K562 (cell line): ENCODE measurements around the gene FES. TPM values are rescaled to one million over a fixed set of nuclear protein-coding genes. Genes with fewer than 3 reads are reported as not detected.

Source experiments
- ATF4 ChIP-seq: fragments of 450-650 bp; formaldehyde crosslinking; IDR thresholded peaks from 2 replicates; pipeline ENCODE4 v1.4.0; 2022; ENCODE audit warnings: mild to moderate bottlenecking, moderate library complexity
- BCOR ChIP-seq: fragments of 450-650 bp; IDR thresholded peaks from 2 replicates; pipeline ENCODE4 v1.6.1; 2016
- CCAR2 ChIP-seq: fragments of 200-400 bp; formaldehyde crosslinking; IDR thresholded peaks from 2 replicates; pipeline ENCODE4 v1.6.1; 2017; ENCODE audit warnings: mild to moderate bottlenecking, low read depth, low read length
- CTCF ChIP-seq, 3 experiments: IDR thresholded peaks in 2 of 3; conservative IDR thresholded peaks in 1 of 3; 2 replicates each; pipeline ENCODE4 v1.5.1; 2011 to 2012; ENCODE audit warnings: low read length in 3 of 3, mild to moderate bottlenecking in 3 of 3, control low read depth in 2 of 3, improper control_type of control experiment in 1 of 3, inconsistent platforms in 1 of 3, low read depth in 1 of 3, mixed read lengths in 1 of 3, moderate library complexity in 1 of 3; ENCODE audit not compliant: insufficient read depth in 2 of 3
- E4F1 ChIP-seq: fragments of 250-450 bp; sonication (Bioruptor Pico); IDR thresholded peaks from 2 replicates; pipeline ENCODE4 v1.5.0; 2021; ENCODE audit warnings: mild to moderate bottlenecking, borderline replicate concordance
- ESRRB ChIP-seq: fragments of 250-450 bp; sonication (Bioruptor Pico); IDR thresholded peaks from 2 replicates; pipeline ENCODE4 v1.5.0; 2020; ENCODE audit warnings: mild to moderate bottlenecking, moderate library complexity, borderline replicate concordance
- HOXB6 ChIP-seq: fragments of 250-450 bp; sonication (Bioruptor Pico); IDR thresholded peaks from 2 replicates; pipeline ENCODE4 v1.5.1; 2022; ENCODE audit warnings: mild to moderate bottlenecking, borderline replicate concordance
- HSF4 ChIP-seq: fragments of 250-450 bp; sonication (Bioruptor Pico); IDR thresholded peaks from 2 replicates; pipeline ENCODE4 v2.1.2; 2022; ENCODE audit warnings: mild to moderate bottlenecking, moderate library complexity, borderline replicate concordance
- ILF3 ChIP-seq: fragments of 450-650 bp; IDR thresholded peaks from 2 replicates; pipeline ENCODE4 v1.6.1; 2018; ENCODE audit warnings: antibody characterized with exemption, mild to moderate bottlenecking, moderate library complexity, borderline replicate concordance
- MAZ ChIP-seq, 2 experiments: fragments of 450-650 bp in 1 of 2; sonication (generic) in 1 of 2; formaldehyde crosslinking; IDR thresholded peaks in 1 of 2; conservative IDR thresholded peaks in 1 of 2; 2 replicates each; pipeline versions ENCODE4 v1.4.0 to v1.5.0; 2020; ENCODE audit warnings: mild to moderate bottlenecking in 1 of 2, missing genetic modification reagents in 1 of 2
- PBX2 ChIP-seq, 2 experiments: IDR thresholded peaks in 1 of 2; conservative IDR thresholded peaks in 1 of 2; 2 replicates each; pipeline ENCODE4 v1.6.1; 2016; ENCODE audit warnings: low read depth in 2 of 2, mild to moderate bottlenecking in 1 of 2, missing compliant biosample characterization in 1 of 2, missing genetic modification characterization in 1 of 2, moderate library complexity in 1 of 2
- PHF20 ChIP-seq: fragments of 450-650 bp; IDR thresholded peaks from 2 replicates; pipeline ENCODE4 v1.6.1; 2018; ENCODE audit not compliant: partially characterized antibody
- SP1 ChIP-seq: sonication (generic); formaldehyde crosslinking; IDR thresholded peaks from 2 replicates; pipeline ENCODE4 v1.8.1; 2022; ENCODE audit warnings: mild to moderate bottlenecking, missing genetic modification reagents
- ZNF668 ChIP-seq: fragments of 250-450 bp; sonication (Bioruptor Pico); IDR thresholded peaks from 2 replicates; pipeline ENCODE4 v1.8.0; 2022; ENCODE audit warnings: mild to moderate bottlenecking, inconsistent platforms
- ZNF699 ChIP-seq: fragments of 250-450 bp; sonication (Bioruptor Pico); IDR thresholded peaks from 2 replicates; pipeline ENCODE4 v1.8.0; 2021; ENCODE audit warnings: mild to moderate bottlenecking, moderate library complexity; ENCODE audit not compliant: insufficient replicate concordance
- polyA plus RNA-seq, 8 experiments: library from polyadenylated mRNA; depleted of rRNA in 4 of 8; stranded (reverse) in 5 of 8; unstranded in 3 of 8; fragments of >200 nt; fragmentation: Nextera tagmentation in 2 of 8; fragmentation: Illumina TruSeq in 1 of 8; extraction: Ambion mirVana in 2 of 8; extraction: Trizol in 1 of 8; gene quantifications; 2 replicates each; pipeline versions ENCODE4 v1.2.1 to v1.2.3, GENCODE V29; 2011 to 2014; ENCODE audit warnings: inconsistent platforms in 1 of 8, missing spikeins in 1 of 8
- total RNA-seq, 7 experiments: library from RNA; depleted of rRNA in 6 of 7; stranded (reverse); fragments of >200 nt in 6 of 7; fragmentation: Illumina TruSeq in 2 of 7; extraction: Trizol in 2 of 7; gene quantifications; 2 replicates each; pipeline versions ENCODE4 v1.2.1 to v1.2.3, GENCODE V29; 2011 to 2021; ENCODE audit warnings: low replicate concordance in 1 of 7

FES gene
- total and polyA plus RNA-seq, 9 of the 15 experiments (the other 6 are each of a cell fraction or from before 2014, with no cell fraction given), result 0.38 to 2.6 (median 0.82) TPM

GRCh38 chr15:90901175-90902039 is 17.1 kb downstream of the FES start (continued):
- TF ChIP-seq CTCF (IDR thresholded peaks at IDR 0.05 in 2 of 3, conservative IDR thresholded peaks at IDR 0.05 in 1 of 3; ENCODE audit: insufficient read depth in 2 of 3, low read depth in 1 of 3, low read length in 3 of 3) (no peak), MAZ (CRISPR knock-in tag; conservative IDR thresholded peaks at IDR 0.05 in 1 of 2, IDR thresholded peaks at IDR 0.05 in 1 of 2) (peak; percentile 8 to 60; a peak in 2 of 4 replicates), ZNF668 (CRISPR knock-in tag) (no peak), ILF3 (peak; percentile 88; the same call in 1 of the 2 replicates), HSF4 (CRISPR knock-in tag) (no peak; the same call in 1 of the 2 replicates), ESRRB (CRISPR knock-in tag) (no peak), CCAR2 (no peak), PBX2 (CRISPR knock-in tag; IDR thresholded peaks at IDR 0.05; ENCODE audit: low read depth) (no peak), PBX2 (tag; conservative IDR thresholded peaks at IDR 0.05; ENCODE audit: low read depth) (peak; percentile 95), PHF20 (no peak), ZNF699 (CRISPR knock-in tag) (no peak), HOXB6 (CRISPR knock-in tag) (no peak), ATF4 (peak; percentile 77), SP1 (CRISPR knock-in tag) (no peak), E4F1 (CRISPR knock-in tag) (no peak), BCOR (peak; percentile 98)
